SH-SY5Y (cell line): Measurements from ENCODE around the gene LBR.

Experiments
- GATA2 ChIP-seq: IDR thresholded peaks from 2 replicates; pipeline ENCODE4 v1.6.1; 2011; ENCODE audit warnings: mild to moderate bottlenecking, low read depth, low read length
- GATA3 ChIP-seq: IDR thresholded peaks from 2 replicates; pipeline ENCODE4 v1.6.1; 2011; ENCODE audit warnings: low read depth, mild to moderate bottlenecking, low read length, moderate library complexity

GRCh38 chr1:225464851-225465792 is 37.3 kb upstream of the LBR start:
- TF ChIP-seq GATA2 (no peak), GATA3 (no peak)
